AML-193 (cell line): ENCODE data around the gene ZDBF2.
"Not testable (repeated sequence)": the region's sequence is repeated elsewhere in the genome, so short reads cannot be mapped to it uniquely, and the experiment has no call there.

Experiments used
- DNase-seq, 2 experiments: peaks; one replicate each; lab custom pipeline; 2025; lab: John Stamatoyannopoulos, UW

ZDBF2 gene

GRCh38 chr2:206274434-206275311, at the start of gene ZDBF2:
Gene ZDBF2, plus strand, starts transcription at chr2:206274663. Its CDS starts 7,187 bp downstream, at chr2:206281850.
- DNase-seq: no peak

GRCh38 chr2:206225435-206226232, 48.8 kb upstream of the ZDBF2 start:
- no peak for DNase-seq

- DNase-seq: not testable (repeated sequence)
Measured at GRCh38 chr2:206228636-206229035, 45.8 kb upstream of the ZDBF2 start.

- DNase-seq: no peak
Measured at GRCh38 chr2:206229642-206230041, 44.8 kb upstream of the ZDBF2 start.

GRCh38 chr2:206230060-206230762, 44.3 kb upstream of the ZDBF2 start:
- no peak for DNase-seq

- DNase-seq: no peak
Measured at GRCh38 chr2:206231669-206232286, 42.7 kb upstream of the ZDBF2 start.

- no peak for DNase-seq
Measured at GRCh38 chr2:206232287-206233035, 42.0 kb upstream of the ZDBF2 start.

GRCh38 chr2:206239157-206239556, 35.3 kb upstream of the ZDBF2 start:
- DNase-seq: no peak

- no peak for DNase-seq
Measured at GRCh38 chr2:206240327-206240726, 34.1 kb upstream of the ZDBF2 start.

- no peak for DNase-seq
Measured at GRCh38 chr2:206241736-206242135, 32.7 kb upstream of the ZDBF2 start.

- no peak for DNase-seq
Measured at GRCh38 chr2:206245265-206245672, 29.2 kb upstream of the ZDBF2 start.

- DNase-seq: no peak
Measured at GRCh38 chr2:206250041-206250897, 24.2 kb upstream of the ZDBF2 start.

- no peak for DNase-seq
Measured at GRCh38 chr2:206253125-206253776, 21.2 kb upstream of the ZDBF2 start.

GRCh38 chr2:206253777-206254166, 20.7 kb upstream of the ZDBF2 start:
- no peak for DNase-seq

GRCh38 chr2:206255003-206255402, 19.5 kb upstream of the ZDBF2 start:
- no peak for DNase-seq

- DNase-seq: no peak
Measured at GRCh38 chr2:206256706-206257205, 17.7 kb upstream of the ZDBF2 start.

- no peak for DNase-seq
Measured at GRCh38 chr2:206257350-206257749, 17.1 kb upstream of the ZDBF2 start.

- DNase-seq: no peak
Measured at GRCh38 chr2:206257861-206258260, 16.6 kb upstream of the ZDBF2 start.

GRCh38 chr2:206258615-206259014, 15.8 kb upstream of the ZDBF2 start:
- not testable (repeated sequence) for DNase-seq
